ENCODE measurements around the gene CDC42BPG.

CDC42BPG gene

DNA sequence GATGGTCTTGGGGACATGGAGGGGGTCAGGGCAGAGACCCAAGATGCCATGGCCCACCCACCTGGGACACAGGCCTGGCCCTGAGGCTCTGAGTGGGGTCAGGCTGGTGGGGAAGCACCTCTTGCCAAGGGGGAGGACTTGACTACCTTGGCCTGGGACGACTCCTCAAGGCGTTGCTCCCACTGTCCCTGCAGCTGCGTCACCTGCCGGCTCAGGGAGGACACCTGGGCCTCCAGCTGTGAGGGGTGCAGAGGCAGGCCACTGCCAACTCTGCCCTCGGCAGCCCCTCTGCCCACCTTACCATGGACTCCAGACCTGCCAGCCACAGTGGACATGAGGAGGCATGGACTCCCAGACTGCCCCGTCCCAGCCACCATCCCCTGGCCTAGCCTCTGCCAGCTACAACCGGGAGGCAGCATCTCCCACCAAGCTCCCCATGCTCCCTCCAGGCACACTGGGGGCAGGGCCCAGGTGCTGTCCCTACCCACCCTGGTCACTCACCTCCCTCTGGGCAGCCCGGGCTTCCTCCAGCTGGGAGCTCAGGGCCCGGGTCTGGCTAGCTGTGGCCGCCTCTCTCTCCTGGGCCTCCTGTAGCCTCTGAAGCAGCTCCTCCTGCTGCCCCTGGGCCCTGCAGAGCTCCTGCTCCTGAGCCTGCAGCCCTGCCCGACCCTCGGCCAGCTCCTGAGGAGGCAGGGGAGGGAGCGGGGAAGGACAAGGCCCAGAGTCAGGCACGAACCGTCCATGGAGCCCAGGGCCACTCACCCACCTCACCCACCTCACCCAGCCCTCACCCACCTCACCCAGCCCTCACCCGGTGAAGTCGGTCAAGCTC lies 8.6 kb downstream of the CDC42BPG start:
- H3K9me2 ChIP-seq (ENCODE audit: low read depth, low read length) = no peaks in the 10 kb centered on the region
- no peak overlapping the region for H3K4me3 ChIP-seq (ENCODE audit: low read depth, low read length, poor library complexity, severe bottlenecking)
- H3K4me1 ChIP-seq (ENCODE audit: insufficient read depth, low read length, severe bottlenecking) = no peaks in the 10 kb centered on the region
- H3K27ac ChIP-seq (ENCODE audit: low read depth, low read length, poor library complexity, severe bottlenecking) = no peak overlapping the region
- no peaks in the 10 kb centered on the region for H3K27me3 ChIP-seq (ENCODE audit: insufficient read depth, low read length)
- no peak overlapping the region for H3K4me2 ChIP-seq (ENCODE audit: low read length)
- no peaks in the 10 kb centered on the region for H4K20me1 ChIP-seq (ENCODE audit: insufficient read depth, low read length)
- H3K9ac ChIP-seq (ENCODE audit: low read length) = no peak overlapping the region
- H3K36me3 ChIP-seq (ENCODE audit: insufficient read depth, low read length) = peaks cover 53% of the 10 kb centered on the region
- no peaks in the 10 kb centered on the region for H3K9me3 ChIP-seq (ENCODE audit: low read length)
- no peak overlapping the region for H2AFZ ChIP-seq (ENCODE audit: low read length)
- H3K79me2 ChIP-seq (ENCODE audit: insufficient read depth, low read length) = no peaks in the 10 kb centered on the region
- TF ChIP-seq, protein P1, sequence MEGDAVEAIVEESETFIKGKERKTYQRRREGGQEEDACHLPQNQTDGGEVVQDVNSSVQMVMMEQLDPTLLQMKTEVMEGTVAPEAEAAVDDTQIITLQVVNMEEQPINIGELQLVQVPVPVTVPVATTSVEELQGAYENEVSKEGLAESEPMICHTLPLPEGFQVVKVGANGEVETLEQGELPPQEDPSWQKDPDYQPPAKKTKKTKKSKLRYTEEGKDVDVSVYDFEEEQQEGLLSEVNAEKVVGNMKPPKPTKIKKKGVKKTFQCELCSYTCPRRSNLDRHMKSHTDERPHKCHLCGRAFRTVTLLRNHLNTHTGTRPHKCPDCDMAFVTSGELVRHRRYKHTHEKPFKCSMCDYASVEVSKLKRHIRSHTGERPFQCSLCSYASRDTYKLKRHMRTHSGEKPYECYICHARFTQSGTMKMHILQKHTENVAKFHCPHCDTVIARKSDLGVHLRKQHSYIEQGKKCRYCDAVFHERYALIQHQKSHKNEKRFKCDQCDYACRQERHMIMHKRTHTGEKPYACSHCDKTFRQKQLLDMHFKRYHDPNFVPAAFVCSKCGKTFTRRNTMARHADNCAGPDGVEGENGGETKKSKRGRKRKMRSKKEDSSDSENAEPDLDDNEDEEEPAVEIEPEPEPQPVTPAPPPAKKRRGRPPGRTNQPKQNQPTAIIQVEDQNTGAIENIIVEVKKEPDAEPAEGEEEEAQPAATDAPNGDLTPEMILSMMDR (IDR thresholded peaks at IDR 0.05; ENCODE audit: low read length) = no peak
- no peak for TF ChIP-seq EZH2 (IDR thresholded peaks at IDR 0.05; ENCODE audit: borderline replicate concordance, low read length)
- no peaks in the 10 kb centered on the region for H3F3A ChIP-seq (ENCODE audit: insufficient read depth, low read length)

DNA sequence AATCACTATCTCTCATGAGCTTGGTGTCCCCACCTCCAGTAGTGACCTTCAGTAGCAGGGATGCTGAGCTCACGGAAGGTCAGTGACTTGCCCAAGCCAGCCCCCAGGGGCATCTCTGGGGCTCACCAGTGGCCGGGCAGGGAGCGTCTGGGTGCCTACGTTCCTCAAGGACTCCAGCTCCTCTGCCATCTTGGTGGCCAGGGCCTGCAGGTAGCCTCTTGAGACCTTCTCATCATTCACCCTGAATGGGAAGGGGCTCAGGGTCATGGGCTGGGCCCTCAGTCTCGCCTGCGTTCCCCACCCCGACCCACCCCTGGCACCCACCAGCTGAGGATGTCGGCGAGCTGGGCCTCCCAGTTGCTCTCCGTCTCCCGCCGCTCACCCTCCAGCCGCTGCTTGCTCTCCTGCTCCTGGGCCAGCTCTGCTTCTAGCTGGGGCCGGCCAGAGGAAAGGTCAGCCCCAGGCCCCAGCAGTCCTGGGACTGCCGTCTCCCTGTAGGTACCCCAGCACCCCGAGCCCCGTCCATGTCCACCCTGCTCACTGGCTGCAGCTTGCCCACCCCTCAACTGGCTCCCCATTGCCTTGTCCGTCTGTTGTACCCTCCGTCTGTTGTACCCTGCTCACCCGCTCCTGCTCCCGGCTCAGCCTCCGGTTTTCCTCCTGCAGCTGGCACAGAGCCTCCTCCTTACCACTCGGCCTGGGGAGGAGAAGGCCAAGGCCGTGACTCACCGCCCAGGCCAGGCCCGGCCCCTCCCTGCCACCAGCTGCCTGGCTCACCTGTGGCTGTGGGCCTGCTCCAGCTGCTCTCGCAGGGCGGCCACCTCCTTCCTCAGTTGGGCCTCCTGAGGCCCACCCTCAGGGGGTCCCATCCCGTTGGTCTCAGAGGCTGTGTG lies 9.5 kb downstream of the CDC42BPG start:
- no peaks in the 10 kb centered on the region for H3K79me2 ChIP-seq (ENCODE audit: insufficient read depth, low read length)

DNA sequence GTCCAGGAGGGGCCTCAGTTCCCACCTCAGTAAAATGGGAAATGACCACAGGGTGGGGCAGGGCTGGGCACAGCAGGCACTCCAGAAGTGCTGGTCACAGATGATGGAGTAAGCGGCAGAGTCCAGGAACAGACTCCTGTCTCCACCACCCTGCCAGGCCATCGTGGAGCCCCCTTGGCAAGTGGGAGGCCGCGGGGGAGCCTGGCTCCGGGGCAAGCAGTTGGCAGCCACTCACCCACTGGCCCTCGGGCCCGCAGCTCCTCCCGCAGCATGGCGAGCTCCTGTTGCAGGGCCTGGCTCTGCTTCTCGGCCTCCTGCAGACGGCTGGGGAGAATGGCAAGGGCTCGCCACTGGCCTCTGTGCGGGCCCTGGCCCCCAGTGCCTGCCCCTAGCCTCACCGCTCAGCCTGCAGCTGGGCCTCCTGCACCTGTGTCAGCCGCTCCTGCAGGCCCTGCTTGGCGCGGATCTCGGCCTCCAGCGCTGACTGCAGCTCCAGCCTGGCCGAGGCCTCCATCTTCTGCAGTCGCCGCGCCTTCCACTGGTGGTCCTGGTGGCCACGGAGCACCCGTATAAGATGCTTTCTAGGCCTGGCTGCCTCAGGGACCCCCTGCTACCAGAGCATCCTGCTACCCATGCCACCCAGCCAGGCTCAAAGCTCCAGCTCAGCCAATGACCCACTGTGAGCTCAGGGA lies 10.3 kb downstream of the CDC42BPG start:
- H3K4me3 ChIP-seq (ENCODE audit: low read depth, low read length, poor library complexity, severe bottlenecking) = no peak overlapping the region
- H3K9me3 ChIP-seq (ENCODE audit: low read length) = no peaks in the 10 kb centered on the region
- no peak overlapping the region for H2AFZ ChIP-seq (ENCODE audit: low read length)
- no peak overlapping the region for H3K4me2 ChIP-seq (ENCODE audit: low read length)
- no peaks in the 10 kb centered on the region for H3K79me2 ChIP-seq (ENCODE audit: insufficient read depth, low read length)
- H3K9me2 ChIP-seq (ENCODE audit: low read depth, low read length) = no peaks in the 10 kb centered on the region
- TF ChIP-seq, protein P1 (IDR thresholded peaks at IDR 0.05; ENCODE audit: low read length) = no peak
- TF ChIP-seq EZH2 (IDR thresholded peaks at IDR 0.05; ENCODE audit: borderline replicate concordance, low read length) = no peak
- H3K4me1 ChIP-seq (ENCODE audit: insufficient read depth, low read length, severe bottlenecking) = no peaks in the 10 kb centered on the region
- H3F3A ChIP-seq (ENCODE audit: insufficient read depth, low read length) = no peaks in the 10 kb centered on the region
- no peaks in the 10 kb centered on the region for H3K27me3 ChIP-seq (ENCODE audit: insufficient read depth, low read length)
- no peaks in the 10 kb centered on the region for H4K20me1 ChIP-seq (ENCODE audit: insufficient read depth, low read length)
- H3K36me3 ChIP-seq (ENCODE audit: insufficient read depth, low read length) = peaks cover 55% of the 10 kb centered on the region
- H3K9ac ChIP-seq (ENCODE audit: low read length) = no peak overlapping the region
- no peak overlapping the region for H3K27ac ChIP-seq (ENCODE audit: low read depth, low read length, poor library complexity, severe bottlenecking)

More for the DNA sequence above, 9.5 kb downstream of the CDC42BPG start:
- H3K27me3 ChIP-seq (ENCODE audit: insufficient read depth, low read length) = no peaks in the 10 kb centered on the region
- H3K4me2 ChIP-seq (ENCODE audit: low read length) = no peak overlapping the region
- no peaks in the 10 kb centered on the region for H3K9me2 ChIP-seq (ENCODE audit: low read depth, low read length)
- no peaks in the 10 kb centered on the region for H3K9me3 ChIP-seq (ENCODE audit: low read length)
- H2AFZ ChIP-seq (ENCODE audit: low read length) = no peak overlapping the region
- H3F3A ChIP-seq (ENCODE audit: insufficient read depth, low read length) = no peaks in the 10 kb centered on the region
- H3K4me3 ChIP-seq (ENCODE audit: low read depth, low read length, poor library complexity, severe bottlenecking) = no peak overlapping the region
- H3K27ac ChIP-seq (ENCODE audit: low read depth, low read length, poor library complexity, severe bottlenecking) = no peak overlapping the region
- TF ChIP-seq, protein P1 (IDR thresholded peaks at IDR 0.05; ENCODE audit: low read length) = no peak
- TF ChIP-seq EZH2 (IDR thresholded peaks at IDR 0.05; ENCODE audit: borderline replicate concordance, low read length) = no peak
- no peaks in the 10 kb centered on the region for H3K4me1 ChIP-seq (ENCODE audit: insufficient read depth, low read length, severe bottlenecking)
- H3K9ac ChIP-seq (ENCODE audit: low read length) = no peak overlapping the region
- no peaks in the 10 kb centered on the region for H4K20me1 ChIP-seq (ENCODE audit: insufficient read depth, low read length)
- H3K36me3 ChIP-seq (ENCODE audit: insufficient read depth, low read length) = peaks cover 55% of the 10 kb centered on the region
